ENCODE results near the gene PPIA.
A peak's percentile ranks its signal among the peaks of the same experiment; 100 is the strongest.
"Not testable (repeated sequence)": the region's sequence is repeated elsewhere in the genome, so short reads cannot be mapped to it uniquely, and the experiment has no call there.

The PPIA gene

DNA sequence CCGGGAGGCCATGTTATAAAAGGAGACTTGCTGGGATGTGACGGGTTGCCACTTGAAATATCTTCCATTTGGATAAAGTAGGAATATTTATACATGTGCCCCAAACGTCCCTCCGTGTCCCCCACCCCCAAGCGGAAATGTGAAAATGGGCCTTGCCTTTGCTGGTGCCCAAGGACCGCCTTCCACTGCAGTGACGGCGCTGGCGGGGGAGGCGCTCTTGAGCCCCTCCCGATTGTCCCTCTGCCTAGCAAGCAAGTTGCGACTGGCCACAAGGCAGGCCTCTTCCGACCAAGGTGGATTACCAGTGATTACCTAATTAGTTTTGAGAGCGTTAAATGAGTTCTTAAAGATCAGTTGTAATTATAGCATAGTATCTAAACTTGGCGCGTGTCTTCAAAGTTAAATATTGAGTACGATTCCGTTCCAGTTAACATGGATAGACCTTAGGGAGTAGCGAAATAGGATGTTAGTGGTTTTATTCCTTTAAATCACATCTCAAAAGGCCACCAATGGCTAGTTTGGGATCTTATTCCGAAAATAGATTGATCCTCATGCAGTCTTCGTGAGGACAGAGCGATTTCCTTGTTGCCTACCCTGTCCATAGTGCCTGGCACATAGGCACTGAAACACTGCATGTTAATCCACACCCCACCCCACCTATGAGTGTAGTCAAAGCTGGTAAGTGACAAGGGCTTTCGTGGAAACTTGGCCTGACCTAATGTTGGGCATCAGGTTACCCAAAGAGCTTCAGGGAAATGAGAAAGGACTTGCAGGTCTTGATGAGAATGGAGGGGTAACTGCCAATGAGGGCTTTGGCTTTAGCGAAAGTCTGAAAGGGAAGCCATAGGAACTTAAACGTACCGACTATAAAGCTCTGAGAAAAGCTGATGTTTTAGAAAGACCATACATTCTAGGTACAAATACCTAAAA, 1.1 kb downstream of the PPIA start:
- DNase-seq (ENCODE audit: low read depth), result peak; percentile 57
- H3K4me3 ChIP-seq (ENCODE audit: low read depth, low read length), result peak overlapping the region; percentile 69
- TF ChIP-seq, protein P1, sequence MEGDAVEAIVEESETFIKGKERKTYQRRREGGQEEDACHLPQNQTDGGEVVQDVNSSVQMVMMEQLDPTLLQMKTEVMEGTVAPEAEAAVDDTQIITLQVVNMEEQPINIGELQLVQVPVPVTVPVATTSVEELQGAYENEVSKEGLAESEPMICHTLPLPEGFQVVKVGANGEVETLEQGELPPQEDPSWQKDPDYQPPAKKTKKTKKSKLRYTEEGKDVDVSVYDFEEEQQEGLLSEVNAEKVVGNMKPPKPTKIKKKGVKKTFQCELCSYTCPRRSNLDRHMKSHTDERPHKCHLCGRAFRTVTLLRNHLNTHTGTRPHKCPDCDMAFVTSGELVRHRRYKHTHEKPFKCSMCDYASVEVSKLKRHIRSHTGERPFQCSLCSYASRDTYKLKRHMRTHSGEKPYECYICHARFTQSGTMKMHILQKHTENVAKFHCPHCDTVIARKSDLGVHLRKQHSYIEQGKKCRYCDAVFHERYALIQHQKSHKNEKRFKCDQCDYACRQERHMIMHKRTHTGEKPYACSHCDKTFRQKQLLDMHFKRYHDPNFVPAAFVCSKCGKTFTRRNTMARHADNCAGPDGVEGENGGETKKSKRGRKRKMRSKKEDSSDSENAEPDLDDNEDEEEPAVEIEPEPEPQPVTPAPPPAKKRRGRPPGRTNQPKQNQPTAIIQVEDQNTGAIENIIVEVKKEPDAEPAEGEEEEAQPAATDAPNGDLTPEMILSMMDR (IDR thresholded peaks at IDR 0.05; ENCODE audit: low read depth, low read length, missing control alignments), result peak; percentile 61

DNA sequence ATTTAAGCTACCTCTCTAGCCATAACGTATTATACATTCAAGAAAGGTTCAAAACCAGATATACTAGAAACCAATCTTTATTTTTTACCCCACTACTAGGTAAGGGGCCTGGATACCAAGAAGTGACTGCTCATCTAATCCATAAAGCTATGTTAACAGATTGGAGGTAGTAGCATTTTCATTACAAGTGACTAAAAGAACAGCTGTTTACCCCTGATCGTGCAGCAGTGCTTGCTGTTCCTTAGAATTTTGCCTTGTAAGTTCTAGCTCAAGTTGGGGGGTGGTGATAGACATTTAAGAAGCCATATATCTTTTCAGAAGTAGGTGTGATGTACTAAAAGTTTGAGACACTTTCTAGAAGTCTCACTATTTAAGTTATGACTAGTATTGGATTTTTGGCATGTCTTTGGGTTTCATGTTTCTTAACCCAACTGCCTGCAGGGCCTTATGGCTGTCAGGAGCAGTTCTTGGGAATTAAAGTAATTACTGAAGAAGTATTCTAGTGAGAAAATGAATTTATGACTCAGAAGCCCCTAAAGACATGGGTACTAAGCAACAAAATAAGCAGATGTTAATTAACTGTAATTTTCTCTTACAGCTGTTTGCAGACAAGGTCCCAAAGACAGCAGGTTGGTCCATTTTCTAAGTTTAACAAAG, 2.3 kb downstream of the PPIA start:
- DNase-seq (ENCODE audit: low read depth), result no peak
- TF ChIP-seq, protein P1 (IDR thresholded peaks at IDR 0.05; ENCODE audit: low read depth, low read length, missing control alignments), result no peak
- H3K4me3 ChIP-seq (ENCODE audit: low read depth, low read length), result peak overlapping the region; percentile 69

DNA sequence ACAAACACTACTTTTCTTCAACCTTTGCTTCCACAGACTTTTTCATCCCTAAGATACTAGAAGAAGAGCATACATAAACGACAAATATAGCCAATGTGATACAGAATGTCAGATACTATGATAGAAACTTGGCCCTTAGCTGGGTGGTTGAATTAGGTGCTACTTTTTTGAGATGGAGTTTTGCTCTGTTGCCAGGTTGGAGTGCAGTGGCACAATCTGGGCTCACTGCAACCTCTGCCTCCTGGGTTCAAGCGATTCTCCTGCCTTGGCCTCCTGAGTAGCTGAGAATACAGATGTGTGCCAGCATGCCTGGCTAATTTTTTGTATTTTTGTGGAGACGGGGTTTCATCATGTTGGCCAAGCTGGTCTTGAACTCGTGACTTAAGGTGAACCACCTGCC, 3.5 kb downstream of the PPIA start:
- DNase-seq (ENCODE audit: low read depth), result no peak
- no peak overlapping the region for H3K4me3 ChIP-seq (ENCODE audit: low read depth, low read length)
- TF ChIP-seq, protein P1 (IDR thresholded peaks at IDR 0.05; ENCODE audit: low read depth, low read length, missing control alignments), result no peak

DNA sequence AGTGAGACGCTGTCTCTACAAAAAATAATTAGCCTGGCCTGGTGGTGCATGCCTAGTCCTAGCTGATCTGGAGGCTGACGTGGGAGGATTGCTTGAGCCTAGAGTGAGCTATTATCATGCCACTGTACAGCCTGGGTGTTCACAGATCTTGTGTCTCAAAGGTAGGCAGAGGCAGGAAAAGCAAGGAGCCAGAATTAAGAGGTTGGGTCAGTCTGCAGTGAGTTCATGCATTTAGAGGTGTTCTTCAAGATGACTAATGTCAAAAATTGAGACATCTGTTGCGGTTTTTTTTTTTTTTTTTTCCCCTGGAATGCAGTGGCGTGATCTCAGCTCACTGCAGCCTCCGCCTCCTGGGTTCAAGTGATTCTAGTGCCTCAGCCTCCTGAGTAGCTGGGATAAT, 5.4 kb downstream of the PPIA start:
- TF ChIP-seq, protein P1 (IDR thresholded peaks at IDR 0.05; ENCODE audit: low read depth, low read length, missing control alignments), result no peak
- H3K4me3 ChIP-seq (ENCODE audit: low read depth, low read length), result no peak overlapping the region
- no peak for DNase-seq (ENCODE audit: low read depth)

DNA sequence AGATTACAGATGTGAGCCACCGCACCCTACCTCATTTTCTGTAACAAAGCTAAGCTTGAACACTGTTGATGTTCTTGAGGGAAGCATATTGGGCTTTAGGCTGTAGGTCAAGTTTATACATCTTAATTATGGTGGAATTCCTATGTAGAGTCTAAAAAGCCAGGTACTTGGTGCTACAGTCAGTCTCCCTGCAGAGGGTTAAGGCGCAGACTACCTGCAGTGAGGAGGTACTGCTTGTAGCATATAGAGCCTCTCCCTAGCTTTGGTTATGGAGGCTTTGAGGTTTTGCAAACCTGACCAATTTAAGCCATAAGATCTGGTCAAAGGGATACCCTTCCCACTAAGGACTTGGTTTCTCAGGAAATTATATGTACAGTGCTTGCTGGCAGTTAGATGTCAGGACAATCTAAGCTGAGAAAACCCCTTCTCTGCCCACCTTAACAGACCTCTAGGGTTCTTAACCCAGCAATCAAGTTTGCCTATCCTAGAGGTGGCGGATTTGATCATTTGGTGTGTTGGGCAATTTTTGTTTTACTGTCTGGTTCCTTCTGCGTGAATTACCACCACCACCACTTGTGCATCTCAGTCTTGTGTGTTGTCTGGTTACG, 6.0 kb downstream of the PPIA start:
- TF ChIP-seq, protein P1 (IDR thresholded peaks at IDR 0.05; ENCODE audit: low read depth, low read length, missing control alignments), result no peak
- no peak overlapping the region for H3K4me3 ChIP-seq (ENCODE audit: low read depth, low read length)
- DNase-seq (ENCODE audit: low read depth), result no peak

DNA sequence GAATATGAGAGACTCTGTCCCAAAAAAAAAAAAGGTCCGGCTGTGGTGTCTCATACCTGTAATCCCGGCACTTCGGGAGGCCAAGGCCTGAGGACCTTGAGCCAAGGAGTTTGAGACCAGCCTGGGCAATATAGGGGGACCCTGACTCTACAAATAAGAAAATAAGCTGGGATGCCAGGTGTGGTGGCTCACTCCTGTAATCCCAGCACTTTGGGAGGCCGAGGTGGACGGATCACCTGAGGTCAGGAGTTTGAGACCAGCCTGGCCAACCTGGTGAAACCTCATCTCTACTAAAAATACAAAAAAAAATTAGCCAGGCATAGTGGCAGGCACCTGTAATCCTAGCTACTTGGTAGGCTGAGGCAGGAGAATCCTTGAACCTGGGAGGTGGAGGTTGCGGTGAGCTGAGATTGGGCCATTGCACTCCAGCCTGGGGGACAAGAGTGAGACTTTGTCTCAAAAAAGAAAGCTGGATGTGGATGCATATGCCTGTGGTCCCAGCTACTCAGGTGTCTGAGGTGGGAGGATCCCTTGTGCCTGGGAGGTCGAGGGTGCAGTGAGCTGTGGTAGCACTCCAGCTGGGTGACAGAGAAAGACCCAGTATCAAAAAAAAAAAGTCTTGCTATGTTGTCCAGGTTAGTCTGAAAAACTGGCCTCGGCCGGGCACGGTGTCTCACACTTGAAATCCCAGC, 7.5 kb downstream of the PPIA start:
- not testable (repeated sequence) for DNase-seq (ENCODE audit: low read depth); H3K4me3 ChIP-seq (ENCODE audit: low read depth, low read length)

DNA sequence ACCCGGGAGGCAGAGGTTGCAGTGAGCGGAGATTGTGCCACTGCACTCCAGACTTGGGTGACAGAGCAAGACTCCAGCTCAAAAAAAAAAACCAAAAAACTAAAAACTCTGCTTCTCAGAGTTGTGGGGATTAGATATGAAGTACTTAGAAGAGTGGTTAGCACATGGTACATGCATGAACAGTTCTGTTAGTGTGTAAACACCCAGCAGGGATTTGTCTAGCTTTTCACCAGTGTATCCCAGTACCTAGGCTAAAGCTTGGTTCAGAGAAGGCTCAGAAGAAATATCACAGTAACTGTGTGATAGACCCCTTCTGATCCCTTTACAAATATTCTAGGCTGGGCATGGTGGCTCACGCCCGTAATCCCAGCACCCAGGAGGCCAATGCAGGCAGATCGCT, 9.5 kb downstream of the PPIA start:
- no peak for DNase-seq (ENCODE audit: low read depth)
- TF ChIP-seq, protein P1 (IDR thresholded peaks at IDR 0.05; ENCODE audit: low read depth, low read length, missing control alignments), result no peak
- H3K4me3 ChIP-seq (ENCODE audit: low read depth, low read length), result no peak overlapping the region
